C1 segment of cervical spinal cord (tissue), 14 donors: ENCODE data around the gene YWHAH.
"Not testable (repeated sequence)": the region's sequence is repeated elsewhere in the genome, so short reads cannot be mapped to it uniquely, and the experiment has no call there.

Source experiments
- DNase-seq, 14 donors: peaks; one replicate each; lab custom pipeline; 2025; lab: John Stamatoyannopoulos, UW

Gene YWHAH

DNA sequence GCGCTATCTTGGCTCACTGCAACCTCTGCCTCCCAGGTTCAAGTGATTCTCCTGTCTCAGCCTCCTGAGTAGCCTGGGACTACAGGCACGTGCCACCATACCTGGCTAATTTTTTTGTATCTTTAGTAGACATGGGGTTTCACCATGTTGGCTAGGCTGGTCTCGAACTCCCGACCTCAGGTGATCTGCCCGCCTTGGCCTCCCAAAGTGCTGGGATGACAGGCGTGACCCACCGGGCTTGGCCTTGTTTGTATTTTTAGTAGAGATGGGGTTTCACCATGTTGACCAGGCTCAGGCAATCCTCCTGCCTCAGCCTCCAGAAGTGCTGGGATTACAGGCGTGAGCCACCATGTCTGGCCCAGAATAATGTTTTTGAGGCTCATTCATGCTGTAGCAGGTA, 37.6 kb downstream of the YWHAH start:
- not testable (repeated sequence) for DNase-seq

DNA sequence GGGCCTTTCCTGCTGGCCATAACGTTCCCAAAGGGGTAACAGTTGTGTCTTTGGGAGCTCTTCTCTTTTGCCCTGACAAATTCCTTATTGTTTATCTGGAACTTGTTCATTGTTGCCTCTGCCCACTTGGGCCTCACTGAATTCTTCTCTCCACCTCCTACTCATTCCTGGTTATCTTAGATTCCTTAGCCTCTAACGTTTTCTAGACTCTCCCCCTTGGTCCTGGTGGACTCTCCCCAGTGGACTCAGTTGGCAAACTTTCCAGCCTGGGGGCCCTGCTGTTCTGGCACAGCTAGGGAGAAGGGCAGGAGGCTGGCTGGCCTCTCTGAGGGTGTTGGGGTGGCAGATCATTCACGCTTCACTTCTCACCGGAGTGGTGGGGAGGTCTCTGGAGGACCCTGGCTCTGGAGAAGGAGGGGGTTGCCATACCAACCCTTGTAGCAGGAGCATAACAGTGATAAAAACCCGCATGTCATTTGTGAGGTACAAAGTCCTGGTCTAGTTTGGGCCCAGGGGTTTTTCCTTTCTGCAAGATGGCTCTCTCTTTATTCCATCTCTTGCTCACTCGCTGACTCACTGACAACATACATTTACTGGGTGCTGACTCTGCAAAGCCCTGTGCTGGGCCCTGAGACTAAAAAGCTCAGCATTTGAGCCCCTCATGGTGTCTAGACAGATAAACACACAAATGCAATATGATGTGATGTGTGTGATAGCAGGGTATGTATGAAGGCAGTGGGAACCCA, 39.7 kb downstream of the YWHAH start:
- DNase-seq, result no peak

DNA sequence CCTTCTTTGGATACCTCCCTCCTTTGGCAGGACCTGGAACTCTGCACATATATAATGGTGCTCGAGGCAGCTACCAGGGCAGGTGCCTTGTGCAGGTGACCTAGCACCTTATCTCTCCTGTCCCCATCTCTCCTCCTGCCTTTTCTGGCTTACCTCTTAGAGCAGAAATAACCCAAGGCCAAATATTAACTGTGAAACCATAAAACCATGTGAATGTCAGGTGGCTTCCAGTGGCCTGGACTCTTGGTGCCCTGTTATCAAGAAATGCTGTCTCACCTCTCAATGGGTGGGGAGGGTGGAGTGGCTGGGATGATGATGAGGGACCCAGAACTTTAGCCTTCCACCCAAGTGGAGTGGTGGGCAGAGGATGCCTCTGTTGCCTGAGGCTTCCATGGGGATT, 42.9 kb downstream of the YWHAH start:
- no peak for DNase-seq

DNA sequence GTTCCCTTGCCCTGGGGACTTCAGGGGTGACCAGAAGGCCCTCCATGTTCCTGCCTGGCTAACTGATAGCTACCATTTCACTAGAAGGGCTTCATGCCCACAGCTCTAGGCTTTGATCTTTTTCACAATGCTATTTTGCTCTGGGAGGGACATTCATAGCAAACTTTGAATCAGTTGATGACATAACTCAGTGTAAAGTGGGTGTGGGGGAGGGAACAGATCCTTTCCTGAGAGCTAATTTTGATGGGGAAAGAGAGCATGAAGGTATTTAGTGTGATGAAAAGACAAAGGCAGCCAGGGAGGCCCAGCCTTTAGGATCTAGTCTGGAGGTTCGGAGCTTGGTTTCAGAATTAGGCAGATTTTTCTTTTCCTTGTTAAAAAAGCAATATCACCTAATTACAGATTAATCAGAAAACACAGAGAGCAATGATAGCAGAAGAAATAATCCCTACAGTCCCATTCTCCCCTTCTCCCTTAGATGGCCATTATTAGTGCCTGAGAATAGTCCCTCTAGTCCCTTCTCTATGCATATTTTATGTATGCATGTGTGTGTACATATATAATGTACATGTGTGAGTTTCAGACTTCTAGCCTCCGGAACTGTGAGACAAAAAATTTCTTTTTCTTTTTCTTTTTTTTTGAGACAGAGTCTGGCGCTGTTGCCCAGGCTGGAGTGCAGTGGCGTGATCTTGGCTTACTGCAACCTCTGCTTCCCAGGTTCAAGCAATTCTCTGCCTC, 46.9 kb downstream of the YWHAH start:
- no peak for DNase-seq

DNA sequence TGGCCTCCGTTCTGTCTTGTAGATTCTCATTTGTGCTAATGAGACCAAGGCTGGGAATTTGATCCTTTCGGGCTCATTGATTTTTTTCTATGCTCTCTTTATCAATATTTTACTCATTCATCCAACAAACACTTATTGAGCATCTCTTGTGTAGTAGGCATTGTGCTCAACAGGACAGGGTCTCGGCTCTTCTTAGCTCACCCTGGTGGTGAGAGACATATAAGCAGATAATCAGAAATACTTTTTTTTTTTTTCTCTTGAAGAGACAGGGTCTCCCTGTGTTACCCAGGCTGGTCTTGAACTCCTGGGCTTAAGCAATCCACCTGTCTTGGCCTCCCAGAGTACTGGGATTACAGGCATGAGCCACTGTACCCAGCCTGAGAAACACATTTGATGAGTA, 50.7 kb downstream of the YWHAH start:
- no peak for DNase-seq

DNA sequence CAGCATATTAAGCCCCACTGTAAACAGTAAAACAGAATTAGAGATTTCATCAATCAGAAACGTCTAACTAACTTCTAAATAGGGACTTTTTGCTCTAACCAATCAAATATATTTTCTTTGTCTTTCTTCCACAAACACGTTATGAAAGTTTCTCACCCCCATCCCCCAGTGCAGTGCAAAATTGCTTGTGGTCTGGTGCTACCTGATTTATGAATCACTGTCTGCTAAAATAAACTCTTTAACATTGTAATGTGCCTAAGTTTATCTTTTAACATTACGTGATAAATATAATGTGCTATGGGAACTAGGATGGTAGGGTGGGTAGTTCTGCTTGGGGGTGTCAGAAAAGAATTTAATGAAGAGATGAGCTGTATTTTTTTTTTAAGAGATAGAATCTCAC, 51.5 kb downstream of the YWHAH start:
- no peak for DNase-seq

GRCh38 chr22:31998784-31999385, 54.5 kb downstream of the YWHAH start:
- DNase-seq, result no peak

DNA sequence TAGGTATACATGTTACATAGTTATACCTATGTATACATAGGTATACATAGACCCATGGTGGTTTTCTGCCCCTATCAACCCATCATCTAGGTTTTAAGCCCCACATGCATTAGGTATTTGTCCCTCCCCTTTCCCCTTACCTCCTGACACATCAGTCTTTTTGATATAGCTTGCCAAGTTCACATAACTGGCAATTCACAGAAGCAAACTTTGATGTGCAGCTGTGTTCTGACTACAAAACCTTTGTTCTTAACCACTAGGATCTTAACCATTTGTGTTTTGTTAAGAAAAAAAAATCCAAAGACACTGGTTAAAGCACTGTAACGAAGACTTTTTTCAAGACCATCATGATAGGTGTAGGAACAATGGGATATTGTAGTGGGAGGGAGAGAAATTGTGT, 55.8 kb downstream of the YWHAH start:
- no peak for DNase-seq

DNA sequence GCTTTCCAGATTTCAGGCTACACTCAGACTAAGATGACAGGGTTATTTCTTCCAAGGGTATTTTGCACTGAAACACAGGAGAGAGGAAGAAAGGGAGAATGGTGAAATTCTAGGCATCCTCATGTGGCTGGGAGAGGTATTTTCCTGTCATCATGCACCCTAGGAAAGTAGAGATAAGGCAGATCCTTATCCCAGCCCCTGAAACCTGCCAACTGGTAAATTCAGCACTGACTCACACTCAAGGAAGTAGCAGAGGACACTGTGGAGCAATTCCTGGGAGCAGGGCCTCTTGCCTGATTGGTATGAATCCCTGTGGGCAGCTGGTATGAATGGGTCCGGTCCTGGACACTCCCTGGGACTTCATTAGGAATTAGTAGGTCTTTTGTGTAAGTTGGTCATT, 61.1 kb downstream of the YWHAH start:
- DNase-seq, result no peak
